GM23248 (cell line): Measurements from ENCODE around the gene CUX1.
"Not testable (repeated sequence)": the region's sequence is repeated elsewhere in the genome, so short reads cannot be mapped to it uniquely, and the experiment has no call there.

Experiments used
- EZH2 ChIP-seq: fragments of 200-600 bp; sonication (generic); IDR thresholded peaks from 2 replicates; pipeline ENCODE4 v1.6.1; 2018; ENCODE audit warnings: antibody characterized with exemption, mild to moderate bottlenecking; ENCODE audit not compliant: insufficient read depth, poor library complexity, severe bottlenecking
- EZH2phosphoT487 ChIP-seq: fragments of 200-600 bp; sonication (generic); IDR thresholded peaks from 2 replicates; pipeline ENCODE4 v1.6.1; 2018; ENCODE audit warnings: antibody characterized with exemption, moderate library complexity, mild to moderate bottlenecking, low read depth; ENCODE audit not compliant: insufficient read depth

DNA sequence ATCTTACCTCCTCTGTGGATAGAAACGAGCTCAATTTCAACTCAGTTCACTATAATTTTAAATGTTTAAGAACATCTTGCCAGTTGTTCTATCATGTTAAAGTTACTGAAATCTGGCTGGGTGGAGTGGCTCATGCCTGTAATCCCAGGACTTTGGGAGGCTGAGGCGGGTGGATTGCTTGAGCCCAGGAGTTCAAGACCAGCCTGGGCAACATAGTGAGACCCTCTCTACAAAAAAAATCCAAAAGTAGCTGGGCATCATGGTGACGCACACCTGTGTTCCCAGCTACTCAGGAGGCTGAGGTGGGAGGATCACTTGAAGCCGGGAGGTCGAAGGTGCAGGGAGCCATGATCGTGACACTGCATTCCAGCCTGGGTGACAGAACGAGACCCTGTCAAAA lies 20.0 kb downstream of the CUX1 start:
- not testable (repeated sequence) for TF ChIP-seq EZH2, EZH2phosphoT487
